ENCODE data around the gene EHMT1. TPM values are rescaled to one million over a fixed set of nuclear protein-coding genes. Genes with fewer than 3 reads are reported as not detected.

Gene EHMT1
- total RNA-seq, 1 experiment from 2014 or later, result 112 TPM

DNA sequence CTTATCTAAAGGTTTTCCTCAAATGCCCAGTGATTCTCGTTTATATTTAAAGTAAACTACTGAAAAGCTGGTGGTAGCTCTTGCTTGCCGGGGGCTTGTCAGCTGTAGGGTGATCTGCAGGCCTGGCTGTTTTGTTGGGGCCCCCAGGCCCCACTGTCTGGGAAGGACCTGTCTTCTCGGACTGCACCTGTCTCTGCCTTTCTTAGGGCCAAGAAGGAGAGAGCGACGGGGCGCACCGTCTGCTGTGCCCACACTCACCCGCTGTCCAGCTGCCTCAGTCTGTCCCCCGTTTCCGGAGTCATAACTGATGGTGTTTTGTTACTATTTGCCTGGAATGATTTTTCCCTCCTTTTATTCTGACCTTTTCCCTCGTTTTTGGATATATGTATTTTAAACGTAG lies 164.7 kb downstream of the EHMT1 start:
- no peak for DNase-seq
- Histone ChIP-seq H3K9me3 (ENCODE audit: control insufficient read depth, low read depth, low read length) (no peaks in the 10 kb centered on the region), H2BK5ac (ENCODE audit: insufficient read length, low read length) (no peak overlapping the region), H3K27me3 (ENCODE audit: insufficient read depth, low read length) (no peaks in the 10 kb centered on the region), H3K14ac (ENCODE audit: insufficient read depth, low read length) (no peak overlapping the region), H3K79me2 (ENCODE audit: insufficient read depth, low read length) (no peaks in the 10 kb centered on the region; the same call in 1 of the 2 replicates), H2BK15ac (ENCODE audit: low read depth, low read length) (no peak overlapping the region), H2AK5ac (ENCODE audit: insufficient read length, low read length) (no peak overlapping the region), H3K56ac (ENCODE audit: insufficient read length, low read depth, low read length) (no peak overlapping the region), H4K20me1 (ENCODE audit: control insufficient read depth, insufficient read depth, insufficient read length) (peaks cover 5% of the 10 kb centered on the region), H4K8ac (replicated peaks; ENCODE audit: insufficient read length, low read depth, low read length) (no peak overlapping the region), H3K9ac (ENCODE audit: extremely low read depth, insufficient read length, low read length) (no peak overlapping the region), H4K91ac (ENCODE audit: insufficient read length, low read depth, low read length) (no peak overlapping the region), H3K18ac (ENCODE audit: insufficient read length, low read depth, low read length) (no peak overlapping the region), H3K4me2 (ENCODE audit: insufficient read depth, insufficient read length, low read length) (no peak overlapping the region), H2BK120ac (ENCODE audit: low read depth, low read length, poor library complexity, severe bottlenecking) (no peak overlapping the region), H2AFZ (ENCODE audit: low read length) (no peak overlapping the region), H3T11ph (ENCODE audit: low read length) (no peak overlapping the region), H3K27ac (ENCODE audit: insufficient read length, low read depth, low read length) (no peak overlapping the region), H3K79me1 (ENCODE audit: insufficient read depth, low read depth, low read length, poor library complexity, severe bottlenecking) (no peaks in the 10 kb centered on the region), H3K23me2 (ENCODE audit: insufficient read length, low read depth, low read length, poor library complexity, severe bottlenecking) (no peaks in the 10 kb centered on the region), H3K4ac (ENCODE audit: low read depth, low read length) (no peak overlapping the region), H4K5ac (ENCODE audit: insufficient read length, low read depth, low read length) (no peak overlapping the region), H2BK20ac (ENCODE audit: low read depth, low read length, poor library complexity, severe bottlenecking) (no peak overlapping the region), H3K23ac (ENCODE audit: insufficient read length, low read depth, low read length) (no peak overlapping the region), H2BK12ac (ENCODE audit: insufficient read length, low read depth, low read length) (no peak overlapping the region), H3K4me1 (ENCODE audit: insufficient read depth, low read length) (peaks cover 7% of the 10 kb centered on the region; the same call in 1 of the 2 replicates)
- Mint-ChIP-seq H3K27ac (no peak overlapping the region; a peak in 1 of 7 replicates), H3K9me3 (no peaks in the 10 kb centered on the region; a peak in 1 of 5 replicates), H3K27me3 (ENCODE audit: low read depth) (no peaks in the 10 kb centered on the region; the same call in 1 of the 2 replicates), H3K4me1 (peaks cover 28 to 30% of the 10 kb centered on the region in 2 experiments), H3K36me3 (ENCODE audit: insufficient read depth in 1 of 3, low read depth in 3 of 3) (peaks cover 33 to 51% (median 34%) of the 10 kb centered on the region in 3 experiments), H3K4me3 (no peak overlapping the region)
- TF ChIP-seq, protein P1, sequence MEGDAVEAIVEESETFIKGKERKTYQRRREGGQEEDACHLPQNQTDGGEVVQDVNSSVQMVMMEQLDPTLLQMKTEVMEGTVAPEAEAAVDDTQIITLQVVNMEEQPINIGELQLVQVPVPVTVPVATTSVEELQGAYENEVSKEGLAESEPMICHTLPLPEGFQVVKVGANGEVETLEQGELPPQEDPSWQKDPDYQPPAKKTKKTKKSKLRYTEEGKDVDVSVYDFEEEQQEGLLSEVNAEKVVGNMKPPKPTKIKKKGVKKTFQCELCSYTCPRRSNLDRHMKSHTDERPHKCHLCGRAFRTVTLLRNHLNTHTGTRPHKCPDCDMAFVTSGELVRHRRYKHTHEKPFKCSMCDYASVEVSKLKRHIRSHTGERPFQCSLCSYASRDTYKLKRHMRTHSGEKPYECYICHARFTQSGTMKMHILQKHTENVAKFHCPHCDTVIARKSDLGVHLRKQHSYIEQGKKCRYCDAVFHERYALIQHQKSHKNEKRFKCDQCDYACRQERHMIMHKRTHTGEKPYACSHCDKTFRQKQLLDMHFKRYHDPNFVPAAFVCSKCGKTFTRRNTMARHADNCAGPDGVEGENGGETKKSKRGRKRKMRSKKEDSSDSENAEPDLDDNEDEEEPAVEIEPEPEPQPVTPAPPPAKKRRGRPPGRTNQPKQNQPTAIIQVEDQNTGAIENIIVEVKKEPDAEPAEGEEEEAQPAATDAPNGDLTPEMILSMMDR (conservative IDR thresholded peaks at IDR 0.05), result no peak
- no CpG with 5 or more reads among the region's 12 CpGs for WGBS (ENCODE audit: extremely low coverage, insufficient read length, low lambda C conversion rate)

Data from H9 (cell line).